Measurements from ENCODE around the gene ACO2. TPM values are rescaled to one million over a fixed set of nuclear protein-coding genes. Genes with fewer than 3 reads are reported as not detected.
A peak's percentile ranks its signal among the peaks of the same experiment; 100 is the strongest.
"Not testable (repeated sequence)": the region's sequence is repeated elsewhere in the genome, so short reads cannot be mapped to it uniquely, and the experiment has no call there.

Gene ACO2
- total RNA-seq, 1 donor from 2014 or later = 114 TPM

- no peak for TF ChIP-seq CTCF (IDR thresholded peaks at IDR 0.05; ENCODE audit: partially characterized antibody, unreplicated experiment)
- Mint-ChIP-seq H3K9me3 (ENCODE audit: unreplicated experiment) (peaks cover 3% of the 10 kb centered on the region), H3K4me3 (ENCODE audit: unreplicated experiment) (no peak overlapping the region), H3K27ac (ENCODE audit: unreplicated experiment) (no peak overlapping the region), H3K27me3 (ENCODE audit: unreplicated experiment) (no peaks in the 10 kb centered on the region), H3K36me3 (ENCODE audit: unreplicated experiment) (no peaks in the 10 kb centered on the region), H3K4me1 (ENCODE audit: low read depth, unreplicated experiment) (peaks cover 9% of the 10 kb centered on the region)
- DNase-seq = no peak
Measured at GRCh38 chr22:41431656-41432055, 37.3 kb upstream of the ACO2 start.

- not testable (repeated sequence) for H3K36me3 Mint-ChIP-seq (ENCODE audit: unreplicated experiment); H3K27ac Mint-ChIP-seq (ENCODE audit: unreplicated experiment); DNase-seq; H3K9me3 Mint-ChIP-seq (ENCODE audit: unreplicated experiment); H3K4me3 Mint-ChIP-seq (ENCODE audit: unreplicated experiment); H3K27me3 Mint-ChIP-seq (ENCODE audit: unreplicated experiment)
- peaks cover 12% of the 10 kb centered on the region for H3K4me1 Mint-ChIP-seq (ENCODE audit: low read depth, unreplicated experiment)
Measured at GRCh38 chr22:41433480-41433879, 35.4 kb upstream of the ACO2 start.

DNA sequence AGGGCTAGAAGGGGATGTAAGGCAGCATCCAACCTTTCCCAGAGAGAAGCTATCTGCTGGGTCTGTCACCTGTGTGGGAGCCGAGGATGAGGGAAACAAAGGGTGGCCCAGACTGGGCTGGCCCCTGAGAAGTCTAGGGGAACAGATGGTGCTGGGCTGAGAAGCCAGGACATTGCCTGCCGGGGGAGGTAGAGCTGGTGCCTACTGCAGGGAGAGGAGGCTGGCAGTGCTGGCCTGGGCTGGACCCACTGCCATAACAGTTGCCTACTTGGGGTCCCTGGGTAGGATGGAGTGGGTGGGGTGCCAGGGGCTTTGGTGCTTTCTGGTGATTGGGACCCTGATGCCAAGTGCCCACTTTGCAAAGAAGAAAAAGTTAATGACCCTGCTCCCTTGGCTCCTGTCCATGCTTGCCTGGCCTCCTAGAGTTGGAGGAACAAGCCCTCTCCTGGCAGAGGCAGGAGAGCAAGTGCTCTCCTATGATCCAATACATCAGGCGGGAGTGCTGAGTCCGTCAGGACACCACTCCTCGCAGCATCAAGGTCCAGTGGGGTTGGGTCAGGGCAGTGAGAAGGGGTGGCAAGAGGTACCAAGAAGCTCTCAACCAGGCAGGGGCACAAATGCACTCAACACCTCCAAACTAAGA is 34.4 kb upstream of the ACO2 start:
- H3K4me1 Mint-ChIP-seq (ENCODE audit: low read depth, unreplicated experiment) = peaks cover 20% of the 10 kb centered on the region
- H3K27me3 Mint-ChIP-seq (ENCODE audit: unreplicated experiment); H3K4me3 Mint-ChIP-seq (ENCODE audit: unreplicated experiment); H3K9me3 Mint-ChIP-seq (ENCODE audit: unreplicated experiment); H3K36me3 Mint-ChIP-seq (ENCODE audit: unreplicated experiment); DNase-seq: not testable (repeated sequence)
- peak overlapping the region; percentile 33 for H3K27ac Mint-ChIP-seq (ENCODE audit: unreplicated experiment)

- Mint-ChIP-seq H3K27me3 (ENCODE audit: unreplicated experiment) (no peaks in the 10 kb centered on the region), H3K4me3 (ENCODE audit: unreplicated experiment) (no peak overlapping the region), H3K27ac (ENCODE audit: unreplicated experiment) (no peak overlapping the region), H3K9me3 (ENCODE audit: unreplicated experiment) (peaks cover 3% of the 10 kb centered on the region), H3K36me3 (ENCODE audit: unreplicated experiment) (no peaks in the 10 kb centered on the region), H3K4me1 (ENCODE audit: low read depth, unreplicated experiment) (peaks cover 18% of the 10 kb centered on the region)
- TF ChIP-seq CTCF (IDR thresholded peaks at IDR 0.05; ENCODE audit: partially characterized antibody, unreplicated experiment) = no peak
- DNase-seq = no peak
Measured at GRCh38 chr22:41435560-41435959, 33.4 kb upstream of the ACO2 start.

- no peak for DNase-seq
- Mint-ChIP-seq H3K36me3 (ENCODE audit: unreplicated experiment) (no peaks in the 10 kb centered on the region), H3K4me1 (ENCODE audit: low read depth, unreplicated experiment) (peaks cover 18% of the 10 kb centered on the region), H3K27me3 (ENCODE audit: unreplicated experiment) (no peaks in the 10 kb centered on the region), H3K9me3 (ENCODE audit: unreplicated experiment) (peaks cover 3% of the 10 kb centered on the region), H3K27ac (ENCODE audit: unreplicated experiment) (no peak overlapping the region), H3K4me3 (ENCODE audit: unreplicated experiment) (no peak overlapping the region)
- no peak for TF ChIP-seq CTCF (IDR thresholded peaks at IDR 0.05; ENCODE audit: partially characterized antibody, unreplicated experiment)
Measured at GRCh38 chr22:41436322-41437113, 32.4 kb upstream of the ACO2 start.

GRCh38 chr22:41437198-41437597 is 31.7 kb upstream of the ACO2 start:
- Mint-ChIP-seq H3K4me1 (ENCODE audit: low read depth, unreplicated experiment) (peaks cover 19% of the 10 kb centered on the region), H3K36me3 (ENCODE audit: unreplicated experiment) (no peaks in the 10 kb centered on the region), H3K27ac (ENCODE audit: unreplicated experiment) (no peak overlapping the region), H3K4me3 (ENCODE audit: unreplicated experiment) (no peak overlapping the region), H3K9me3 (ENCODE audit: unreplicated experiment) (no peaks in the 10 kb centered on the region), H3K27me3 (ENCODE audit: unreplicated experiment) (no peaks in the 10 kb centered on the region)
- DNase-seq = no peak
- TF ChIP-seq CTCF (IDR thresholded peaks at IDR 0.05; ENCODE audit: partially characterized antibody, unreplicated experiment) = no peak

- H3K27ac Mint-ChIP-seq (ENCODE audit: unreplicated experiment); H3K27me3 Mint-ChIP-seq (ENCODE audit: unreplicated experiment); H3K9me3 Mint-ChIP-seq (ENCODE audit: unreplicated experiment); H3K36me3 Mint-ChIP-seq (ENCODE audit: unreplicated experiment); DNase-seq; H3K4me3 Mint-ChIP-seq (ENCODE audit: unreplicated experiment): not testable (repeated sequence)
- H3K4me1 Mint-ChIP-seq (ENCODE audit: low read depth, unreplicated experiment) = peaks cover 17% of the 10 kb centered on the region
Measured at GRCh38 chr22:41440511-41440910, 28.4 kb upstream of the ACO2 start.
